Fibroblast of villous mesenchyme (primary cell): Measurements from ENCODE around the gene FAM9C. TPM values are rescaled to one million over a fixed set of nuclear protein-coding genes. Genes with fewer than 3 reads are reported as not detected.
"Not testable (repeated sequence)": the region's sequence is repeated elsewhere in the genome, so short reads cannot be mapped to it uniquely, and the experiment has no call there.

Source experiments
- DNase-seq: peaks from one replicate; pipeline ENCODE4 v3.0.0-alpha.2; 2010; ENCODE audit warnings: low read depth
- H3K4me3 ChIP-seq: 2 replicates; pipeline ENCODE4 v1.5.1; 2011; ENCODE audit warnings: low read depth, mild to moderate bottlenecking, low read length
- total RNA-seq: library from RNA; depleted of rRNA; stranded (reverse); fragments of >200 nt; gene quantifications from 2 replicates; pipeline ENCODE4 v1.2.3, GENCODE V29; 2012
- TF ChIP-seq, protein P1 (sequence below): IDR thresholded peaks from 2 replicates; pipeline ENCODE4 v1.5.1; 2012; ENCODE audit warnings: low read depth, mild to moderate bottlenecking, low read length; ENCODE audit not compliant: insufficient read depth

Gene FAM9C
- total RNA-seq, 1 donor, result under 0.01 TPM

DNA sequence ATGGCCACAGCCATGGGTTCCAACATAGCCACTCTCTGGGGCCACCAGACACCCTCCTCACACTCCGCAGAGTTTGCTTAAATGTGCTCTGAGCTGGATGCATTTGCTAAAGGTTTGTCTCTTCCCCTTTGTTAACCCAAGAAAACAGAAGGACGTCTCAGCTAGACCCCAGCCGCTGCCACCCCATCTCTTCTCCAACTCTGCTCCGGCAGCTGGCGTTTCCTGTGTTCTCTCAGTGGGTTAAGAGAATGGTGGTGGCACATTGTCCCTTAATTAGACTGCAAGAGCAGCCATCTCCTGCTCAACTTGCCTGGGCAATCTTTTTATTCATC lies 43.7 kb upstream of the FAM9C start:
- TF ChIP-seq, protein P1, sequence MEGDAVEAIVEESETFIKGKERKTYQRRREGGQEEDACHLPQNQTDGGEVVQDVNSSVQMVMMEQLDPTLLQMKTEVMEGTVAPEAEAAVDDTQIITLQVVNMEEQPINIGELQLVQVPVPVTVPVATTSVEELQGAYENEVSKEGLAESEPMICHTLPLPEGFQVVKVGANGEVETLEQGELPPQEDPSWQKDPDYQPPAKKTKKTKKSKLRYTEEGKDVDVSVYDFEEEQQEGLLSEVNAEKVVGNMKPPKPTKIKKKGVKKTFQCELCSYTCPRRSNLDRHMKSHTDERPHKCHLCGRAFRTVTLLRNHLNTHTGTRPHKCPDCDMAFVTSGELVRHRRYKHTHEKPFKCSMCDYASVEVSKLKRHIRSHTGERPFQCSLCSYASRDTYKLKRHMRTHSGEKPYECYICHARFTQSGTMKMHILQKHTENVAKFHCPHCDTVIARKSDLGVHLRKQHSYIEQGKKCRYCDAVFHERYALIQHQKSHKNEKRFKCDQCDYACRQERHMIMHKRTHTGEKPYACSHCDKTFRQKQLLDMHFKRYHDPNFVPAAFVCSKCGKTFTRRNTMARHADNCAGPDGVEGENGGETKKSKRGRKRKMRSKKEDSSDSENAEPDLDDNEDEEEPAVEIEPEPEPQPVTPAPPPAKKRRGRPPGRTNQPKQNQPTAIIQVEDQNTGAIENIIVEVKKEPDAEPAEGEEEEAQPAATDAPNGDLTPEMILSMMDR, result no peak
- no peak overlapping the region for H3K4me3 ChIP-seq
- DNase-seq, result no peak

DNA sequence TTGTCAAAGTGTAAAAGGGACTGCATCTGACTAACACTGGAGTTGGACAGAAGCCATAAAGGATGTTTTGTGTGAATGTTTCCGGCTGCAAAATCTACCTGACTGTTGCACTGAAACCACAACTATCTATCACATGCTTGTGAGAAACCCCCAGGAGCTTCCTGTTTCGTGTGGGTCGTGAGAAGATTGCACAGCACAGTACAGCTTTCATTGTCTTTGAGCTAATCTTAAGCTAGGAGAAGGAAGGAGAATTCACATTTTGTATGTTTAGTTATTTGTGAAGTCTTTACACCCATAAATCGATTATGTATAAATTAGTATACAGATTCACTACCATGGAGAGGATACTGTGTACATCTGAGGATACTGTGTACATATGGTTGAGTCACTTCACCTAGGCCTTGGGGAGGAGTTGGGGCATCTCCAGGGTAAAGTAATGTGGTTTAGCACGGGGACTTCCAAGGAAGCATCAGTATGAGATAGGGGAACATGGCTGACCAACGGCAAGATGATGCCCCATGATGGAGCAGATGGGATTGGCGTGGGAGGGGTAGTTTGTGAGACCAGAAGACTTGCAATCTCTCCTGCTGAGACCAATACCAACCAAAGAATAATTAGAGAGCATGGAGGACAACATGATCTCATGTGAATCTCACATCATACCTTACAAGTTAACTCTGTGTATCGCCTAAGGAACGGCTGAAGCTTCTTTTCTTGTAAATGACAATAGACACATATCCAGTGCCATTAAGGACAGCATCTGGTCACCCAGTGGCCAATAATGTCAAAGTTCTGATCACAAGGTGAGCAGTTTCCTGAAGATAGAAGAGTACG lies 43.1 kb upstream of the FAM9C start:
- H3K4me3 ChIP-seq, result no peak overlapping the region
- TF ChIP-seq, protein P1, result no peak
- peak; percentile 71 for DNase-seq

DNA sequence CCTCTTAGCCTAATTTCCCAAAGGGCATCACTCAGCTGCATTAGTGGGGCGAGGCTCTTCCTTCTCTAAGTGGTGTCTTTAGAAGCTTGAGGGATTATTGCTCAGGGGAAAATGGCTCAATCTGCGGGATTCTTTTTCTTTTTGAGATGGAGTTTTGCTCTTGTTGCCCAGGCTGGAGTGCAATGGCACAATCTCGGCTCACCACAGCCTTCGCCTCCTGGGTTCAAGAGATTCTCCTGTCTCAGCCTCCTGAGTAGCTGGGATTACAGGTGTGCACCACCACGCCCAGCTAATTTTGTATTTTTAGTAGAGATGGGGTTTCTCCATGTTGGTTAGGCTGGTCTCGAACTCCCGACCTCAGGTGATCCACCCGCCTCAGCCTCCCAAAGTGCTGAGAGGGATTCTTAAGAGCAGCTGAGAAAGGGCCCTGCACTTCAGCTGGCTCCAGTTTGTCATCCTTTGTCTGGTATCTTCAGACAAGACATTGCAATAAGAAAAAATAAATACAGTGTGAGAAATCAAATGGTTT lies 42.4 kb upstream of the FAM9C start:
- DNase-seq, H3K4me3 ChIP-seq: not testable (repeated sequence)

DNA sequence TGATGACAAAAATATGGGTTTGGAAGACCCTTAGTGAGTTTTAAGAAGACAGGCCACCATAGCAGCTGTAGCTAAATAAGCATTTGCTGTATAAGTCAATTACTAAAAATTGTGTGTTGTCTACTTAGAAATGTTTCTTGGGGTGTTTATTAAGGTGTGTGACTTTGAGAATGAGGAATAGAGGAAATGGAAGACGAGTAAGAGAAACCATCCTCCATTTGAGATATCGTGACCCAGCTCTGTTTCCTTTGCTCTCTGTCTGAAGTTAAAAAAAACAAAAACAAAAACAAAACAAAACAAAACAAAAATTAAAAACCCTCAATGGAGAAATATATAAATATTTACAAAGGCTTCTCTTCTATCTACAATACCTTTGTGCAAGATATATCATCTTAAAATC lies 41.7 kb upstream of the FAM9C start:
- DNase-seq, result no peak
- no peak overlapping the region for H3K4me3 ChIP-seq
- TF ChIP-seq, protein P1, result no peak

DNA sequence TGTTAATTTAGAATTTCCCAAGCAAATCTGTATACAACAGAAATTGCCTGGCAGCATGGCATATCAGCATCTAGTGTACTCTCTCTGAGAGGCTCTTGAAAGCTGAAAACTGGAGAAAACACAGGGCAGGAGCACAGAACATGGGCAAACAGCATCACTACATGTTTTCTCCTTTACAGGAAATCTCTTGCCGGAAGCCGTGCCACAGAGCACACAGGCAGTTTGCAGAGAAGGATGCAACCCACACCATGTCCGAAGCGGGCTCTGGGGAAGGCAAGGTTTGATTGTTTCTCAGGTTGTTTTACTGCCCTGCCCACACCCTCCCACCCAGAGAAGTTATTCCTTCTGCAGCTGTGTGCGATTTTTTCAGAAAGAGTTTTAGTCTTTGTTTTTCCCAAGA lies 41.1 kb upstream of the FAM9C start:
- TF ChIP-seq, protein P1, result no peak
- DNase-seq, result no peak
- no peak overlapping the region for H3K4me3 ChIP-seq

DNA sequence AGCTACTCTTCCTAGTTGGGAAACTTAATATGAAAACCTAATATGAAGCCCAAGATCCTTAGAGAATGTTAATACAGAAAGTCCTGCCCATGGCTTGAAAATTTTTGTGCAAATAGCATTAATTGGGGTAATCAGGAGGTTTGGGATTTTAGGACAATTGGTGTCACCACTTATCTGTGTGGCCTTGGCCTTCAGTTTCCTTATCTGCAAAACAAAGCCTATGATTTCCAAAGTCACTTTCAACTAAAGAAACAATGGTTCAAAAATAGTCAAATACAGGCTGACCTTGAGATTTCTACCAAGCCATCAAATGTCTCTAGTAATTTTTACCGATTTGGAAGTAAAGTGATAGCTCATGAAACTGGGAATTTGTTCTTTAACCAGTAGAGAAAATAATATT lies 40.2 kb upstream of the FAM9C start:
- no peak overlapping the region for H3K4me3 ChIP-seq
- no peak for DNase-seq
- TF ChIP-seq, protein P1, result no peak

DNA sequence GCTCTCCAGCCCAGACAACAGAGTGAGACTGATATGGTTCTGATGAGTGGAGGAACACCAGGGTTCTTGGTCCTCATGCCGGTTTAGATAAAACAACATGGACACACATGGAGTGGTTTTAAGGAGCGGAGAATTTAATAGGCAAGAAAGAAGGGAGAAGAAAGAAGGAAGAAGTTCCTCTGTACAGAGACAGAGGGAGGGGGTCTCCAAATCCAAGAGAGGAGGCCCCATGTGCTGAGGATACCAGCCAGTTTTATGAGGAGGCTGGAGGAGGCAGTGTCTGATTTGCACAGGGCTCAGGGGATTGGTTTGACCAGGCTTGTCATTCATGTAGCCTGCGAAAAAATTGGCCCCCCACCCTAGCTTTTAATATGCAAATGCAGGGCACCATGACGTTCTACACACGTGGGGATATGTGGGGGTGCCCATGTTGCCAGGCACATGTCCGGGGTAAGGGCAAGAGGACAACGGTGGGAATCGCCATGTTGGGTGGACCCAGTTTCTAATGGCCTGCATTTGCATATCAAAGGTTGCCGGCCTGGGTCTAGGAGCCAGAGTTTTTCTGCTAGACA lies 39.4 kb upstream of the FAM9C start:
- not testable (repeated sequence) for DNase-seq, H3K4me3 ChIP-seq
